Spleen (tissue), 11 donors: ENCODE measurements around the gene TCF7L1. TPM values are rescaled to one million over a fixed set of nuclear protein-coding genes. Genes with fewer than 3 reads are reported as not detected.

Experiments used
- DNase-seq: peaks from one replicate; pipeline ENCODE4 v3.0.0-alpha.2; 2020
- H3K27ac ChIP-seq, 8 donors: fragments of 200-600 bp; sonication (generic) in 7 of 8; 1 replicate in 4 of 8; 2 replicates in 4 of 8; pipeline versions ENCODE4 v1.5.0 to v1.8.0; 2016 to 2021; ENCODE audit warnings: inconsistent platforms in 4 of 8, mild to moderate bottlenecking in 4 of 8, moderate library complexity in 1 of 8
- H3K27me3 ChIP-seq, 7 donors: fragments of 200-600 bp; sonication (generic) in 6 of 7; replicated peaks in 1 of 7; 1 replicate in 4 of 7; 2 replicates in 3 of 7; pipeline versions ENCODE4 v1.5.0 to v1.8.0; 2016 to 2021; ENCODE audit warnings: inconsistent platforms in 3 of 7, mild to moderate bottlenecking in 1 of 7
- H3K36me3 ChIP-seq, 6 donors: fragments of 200-600 bp; sonication (generic) in 5 of 6; 1 replicate in 4 of 6; 2 replicates in 2 of 6; pipeline versions ENCODE4 v1.5.0 to v1.8.0; 2016 to 2021; ENCODE audit warnings: inconsistent platforms in 2 of 6
- H3K4me1 ChIP-seq, 6 donors: fragments of 200-600 bp; sonication (generic) in 5 of 6; 1 replicate in 3 of 6; 2 replicates in 3 of 6; pipeline versions ENCODE4 v1.5.0 to v1.8.0; 2016 to 2021; ENCODE audit warnings: inconsistent platforms in 3 of 6
- H3K4me3 ChIP-seq, 8 donors: fragments of 200-600 bp; sonication (generic) in 7 of 8; 1 replicate in 4 of 8; 2 replicates in 4 of 8; pipeline versions ENCODE4 v1.5.0 to v1.8.0; 2016 to 2021; ENCODE audit warnings: inconsistent platforms in 4 of 8, mild to moderate bottlenecking in 4 of 8, moderate library complexity in 2 of 8
- H3K9me3 ChIP-seq, 8 donors: fragments of 200-600 bp; sonication (generic) in 7 of 8; 1 replicate in 4 of 8; 2 replicates in 4 of 8; pipeline versions ENCODE4 v1.5.0 to v1.8.0; 2016 to 2021; ENCODE audit warnings: inconsistent platforms in 4 of 8
- CTCF ChIP-seq, 11 experiments: fragments of 200-600 bp in 7 of 11; fragments of 450-650 bp in 4 of 11; sonication (generic) in 4 of 11; IDR thresholded peaks in 8 of 11; conservative IDR thresholded peaks in 3 of 11; 1 replicate in 7 of 11; 2 replicates in 4 of 11; pipeline versions ENCODE4 v1.4.0 to v1.8.0; 2016 to 2021; ENCODE audit warnings: antibody characterized with exemption in 11 of 11, inconsistent platforms in 4 of 11, mild to moderate bottlenecking in 1 of 11
- POLR2A ChIP-seq, 3 donors: fragments of 450-650 bp; IDR thresholded peaks; one replicate each; pipeline ENCODE4 v1.5.1; 2017; ENCODE audit warnings: antibody characterized with exemption in 3 of 3, mild to moderate bottlenecking in 1 of 3
- POLR2AphosphoS5 ChIP-seq, 3 donors: sonication (generic); formaldehyde crosslinking; IDR thresholded peaks; one replicate each; pipeline ENCODE4 v1.5.1; 2017; ENCODE audit warnings: antibody characterized with exemption in 3 of 3
- WGBS, 5 donors: extraction: QIAGEN DNeasy Blood & Tissue Kit in 3 of 5; methylation state at CpG; one replicate each; pipeline versions ENCODE4 v1.1.5 to v1.1.7; 2013 to 2018; 5-methylcytosine and 5-hydroxymethylcytosine counted together
- intact Hi-C: fragments of 100-400 bp; cut with DNase I; formaldehyde crosslinking; loops from one replicate; pipeline ENCODE4 v1.15.0; 2023; ENCODE audit warnings: low total_unique reads
- polyA plus RNA-seq, 3 donors: library from polyadenylated mRNA; stranded (reverse); fragments of 200-250 nt; gene quantifications; one replicate each; pipeline ENCODE4 v1.2.1, GENCODE V29; 2013
- total RNA-seq, 7 donors: library from RNA; depleted of rRNA in 3 of 7; stranded (reverse); fragments of >200 nt in 3 of 7; fragmentation: NEBNext Ultra II Directional in 4 of 7; extraction: Animal tissue kit (Norgen Biotek cat#: 25700) in 4 of 7; gene quantifications; one replicate each; pipeline versions ENCODE4 v1.1.0 to v1.2.1, GENCODE V29; 2016 to 2021
- donor health status: healthy with polysubstance abuse.
- donor health status: DM: no; HTN: no; CAD: no; lungs with moderate emphysema.
- donor health status: DM: no; HTN: no; CAD: no.
- donor health status: Bipolar disorder and iron deficiency.
- donor health status: healthy.
- donor health status: DM: no; HTN: no; CAD: no.
- donor health status: DM: yes; HTN: yes; CAD: no.

TCF7L1 gene
- total and polyA plus RNA-seq, 10 donors, result 2.0 to 15.8 (median 6.4) TPM

- Histone ChIP-seq H3K9me3 (no peaks in the 10 kb centered on the region), H3K36me3 (no peaks in the 10 kb centered on the region), H3K4me1 (peaks cover 0 to 38% (median 11%) of the 10 kb centered on the region in 6 donors), H3K4me3 (no peak overlapping the region), H3K27me3 (peaks cover 0 to 44% (median 0%) of the 10 kb centered on the region in 7 donors), H3K27ac (no peak overlapping the region)
- TF ChIP-seq CTCF (IDR thresholded peaks at IDR 0.05 in 8 of 11, conservative IDR thresholded peaks at IDR 0.05 in 3 of 11) (no peak), POLR2AphosphoS5 (IDR thresholded peaks at IDR 0.05) (no peak), POLR2A (IDR thresholded peaks at IDR 0.05) (no peak)
- 57 to 80% (median 76%) methylated on average over 15 to 21 of the region's 21 CpGs for WGBS, 5 donors
- DNase-seq, result no peak
- intact Hi-C loops, result no loop called here
Measured at GRCh38 chr2:85273738-85274731, 140.8 kb downstream of the TCF7L1 start.

- Histone ChIP-seq H3K9me3 (no peaks in the 10 kb centered on the region), H3K27me3 (peaks cover 0 to 44% (median 0%) of the 10 kb centered on the region in 7 donors), H3K4me1 (peaks cover 0 to 24% (median 8%) of the 10 kb centered on the region in 6 donors), H3K36me3 (no peaks in the 10 kb centered on the region), H3K27ac (peak overlapping the region in 7 of 8 donors; percentile 44 to 65 (median 51)), H3K4me3 (no peak overlapping the region)
- no peak for DNase-seq
- intact Hi-C loops, result no loop called here
- WGBS, 5 donors, result 74 to 89% (median 83%) methylated on average over 9 of the region's 9 CpGs
- no peak for TF ChIP-seq POLR2A (IDR thresholded peaks at IDR 0.05)
- no peak for TF ChIP-seq CTCF (IDR thresholded peaks at IDR 0.05 in 8 of 11, conservative IDR thresholded peaks at IDR 0.05 in 3 of 11)
- no peak for TF ChIP-seq POLR2AphosphoS5 (IDR thresholded peaks at IDR 0.05)
Measured at GRCh38 chr2:85275984-85276540, 142.9 kb downstream of the TCF7L1 start.

GRCh38 chr2:85276571-85277118 lies 143.5 kb downstream of the TCF7L1 start:
- Histone ChIP-seq H3K27ac (peak overlapping the region in 7 of 8 donors; percentile 44 to 65 (median 51)), H3K9me3 (no peaks in the 10 kb centered on the region), H3K4me1 (peaks cover 0 to 24% (median 8%) of the 10 kb centered on the region in 6 donors), H3K36me3 (no peaks in the 10 kb centered on the region), H3K27me3 (peaks cover 0 to 44% (median 0%) of the 10 kb centered on the region in 7 donors), H3K4me3 (no peak overlapping the region)
- WGBS, 5 donors, result 57 to 69% (median 67%) methylated on average over 14 of the region's 14 CpGs
- TF ChIP-seq CTCF (IDR thresholded peaks at IDR 0.05 in 8 of 11, conservative IDR thresholded peaks at IDR 0.05 in 3 of 11), result no peak
- TF ChIP-seq POLR2AphosphoS5 (IDR thresholded peaks at IDR 0.05), result peak in 1 of 3 donors; percentile 26
- intact Hi-C loops, result no loop called here
- DNase-seq, result no peak
